KBM-7 (cell line): ENCODE measurements around the gene CMTM6.
"Not testable (repeated sequence)": the region's sequence is repeated elsewhere in the genome, so short reads cannot be mapped to it uniquely, and the experiment has no call there.

ENCODE experiments used
- DNase-seq: peaks from one replicate; pipeline ENCODE4 v3.0.0-alpha.2; 2015
- in situ Hi-C: fragments of 300-500 bp; cut with MboI; formaldehyde crosslinking; loops from 2 replicates; pipeline ENCODE4 v1.14.3; 2020; ENCODE audit warnings: low sequenced_read_pairs, low pct_unique_long_range_greater_than_20kb, mixed read lengths

Gene CMTM6

GRCh38 chr3:32502118-32502945, at the start of gene CMTM6:
TSS of gene CMTM6 (minus strand) at chr3:32502852. CDS start at chr3:32502745, 107 bp downstream.
- peak; percentile 79 for DNase-seq
- in situ Hi-C loops, result loop anchor here (10.0 kb wide), 1 partner anchor 162 kb away; no protein-coding TSS in a partner anchor

GRCh38 chr3:32552013-32552412, 49.4 kb upstream of the CMTM6 start:
- in situ Hi-C loops, result no loop called here
- DNase-seq, result no peak

GRCh38 chr3:32551496-32551895, 48.8 kb upstream of the CMTM6 start:
- DNase-seq, result no peak
- in situ Hi-C loops, result no loop called here

- in situ Hi-C loops, result no loop called here
- peak; percentile 47 for DNase-seq
Observed at GRCh38 chr3:32551087-32551486, 48.4 kb upstream of the CMTM6 start.

GRCh38 chr3:32545305-32545704, 42.7 kb upstream of the CMTM6 start:
- no peak for DNase-seq
- in situ Hi-C loops, result no loop called here

- no peak for DNase-seq
- in situ Hi-C loops, result no loop called here
Observed at GRCh38 chr3:32544894-32545293, 42.2 kb upstream of the CMTM6 start.

GRCh38 chr3:32542807-32543206, 40.2 kb upstream of the CMTM6 start:
- in situ Hi-C loops, result no loop called here
- no peak for DNase-seq

- DNase-seq, result no peak
- in situ Hi-C loops, result no loop called here
Observed at GRCh38 chr3:32540899-32541298, 38.2 kb upstream of the CMTM6 start.

- DNase-seq, result no peak
Observed at GRCh38 chr3:32532434-32532833, 29.8 kb upstream of the CMTM6 start.

GRCh38 chr3:32531010-32531647, 28.5 kb upstream of the CMTM6 start:
- no peak for DNase-seq

More at GRCh38 chr3:32532434-32532833, 29.8 kb upstream of the CMTM6 start:
- in situ Hi-C loops, result no loop called here

GRCh38 chr3:32525720-32526119, 23.1 kb upstream of the CMTM6 start:
- in situ Hi-C loops, result no loop called here
- DNase-seq, result no peak

More at GRCh38 chr3:32531010-32531647, 28.5 kb upstream of the CMTM6 start:
- in situ Hi-C loops, result no loop called here

GRCh38 chr3:32522682-32523081, 20.0 kb upstream of the CMTM6 start:
- no peak for DNase-seq
- in situ Hi-C loops, result no loop called here

GRCh38 chr3:32518921-32519320, 16.3 kb upstream of the CMTM6 start:
- DNase-seq, in situ Hi-C loops: not testable (repeated sequence)

GRCh38 chr3:32516751-32517150, 14.1 kb upstream of the CMTM6 start:
- DNase-seq, in situ Hi-C loops: not testable (repeated sequence)

GRCh38 chr3:32511005-32511404, 8.4 kb upstream of the CMTM6 start:
- in situ Hi-C loops, result no loop called here
- DNase-seq, result no peak

GRCh38 chr3:32510075-32510724, 7.5 kb upstream of the CMTM6 start:
- peak; percentile 83 for DNase-seq
- in situ Hi-C loops, result no loop called here

GRCh38 chr3:32508711-32509110, 6.1 kb upstream of the CMTM6 start:
- in situ Hi-C loops, result loop anchor here (10.0 kb wide), 1 partner anchor 156 kb away; no protein-coding TSS in a partner anchor
- no peak for DNase-seq

GRCh38 chr3:32506466-32506865, 3.8 kb upstream of the CMTM6 start:
- in situ Hi-C loops, result loop anchor here (10.0 kb wide), 1 partner anchor 158 kb away; no protein-coding TSS in a partner anchor
- DNase-seq, result no peak

- in situ Hi-C loops, result loop anchor here (10.0 kb wide), 1 partner anchor 162 kb away; no protein-coding TSS in a partner anchor
Observed at GRCh38 chr3:32502946-32503286, 264 bp upstream of the CMTM6 start.

GRCh38 chr3:32501783-32502117, 902 bp downstream of the CMTM6 start:
- in situ Hi-C loops, result loop anchor here (10.0 kb wide), 1 partner anchor 163 kb away; no protein-coding TSS in a partner anchor
- DNase-seq, result no peak

More at GRCh38 chr3:32502946-32503286, 264 bp upstream of the CMTM6 start:
- peak; percentile 43 for DNase-seq
